HUES6 (cell line): ENCODE data around the gene ZNF814.
A peak's percentile ranks its signal among the peaks of the same experiment; 100 is the strongest.
"Not testable (repeated sequence)": the region's sequence is repeated elsewhere in the genome, so short reads cannot be mapped to it uniquely, and the experiment has no call there.

Experiments used
- H3K27ac ChIP-seq: 2 replicates; pipeline ENCODE4 v1.7.0; 2013; ENCODE audit warnings: low read depth, mild to moderate bottlenecking, low read length, inconsistent platforms
- H3K27me3 ChIP-seq: 2 replicates; pipeline ENCODE4 v1.6.1; 2013; ENCODE audit warnings: low read length; ENCODE audit not compliant: control insufficient read depth, insufficient read depth
- H3K36me3 ChIP-seq: 2 replicates; pipeline ENCODE4 v1.6.1; 2013; ENCODE audit warnings: low read length; ENCODE audit not compliant: control insufficient read depth, insufficient read depth
- H3K4me1 ChIP-seq: 2 replicates; pipeline ENCODE4 v1.6.1; 2013; ENCODE audit warnings: low read length; ENCODE audit not compliant: control insufficient read depth, insufficient read depth
- H3K4me3 ChIP-seq: 2 replicates; pipeline ENCODE4 v1.5.1; 2013; ENCODE audit warnings: low read depth, low read length
- H3K9ac ChIP-seq: one replicate; pipeline ENCODE4 v1.6.1; 2013; ENCODE audit warnings: mild to moderate bottlenecking, low read length
- H3K9me3 ChIP-seq: 2 replicates; pipeline ENCODE4 v1.6.1; 2013; ENCODE audit warnings: low read depth, low read length; ENCODE audit not compliant: control insufficient read depth, insufficient read depth

Gene ZNF814

DNA sequence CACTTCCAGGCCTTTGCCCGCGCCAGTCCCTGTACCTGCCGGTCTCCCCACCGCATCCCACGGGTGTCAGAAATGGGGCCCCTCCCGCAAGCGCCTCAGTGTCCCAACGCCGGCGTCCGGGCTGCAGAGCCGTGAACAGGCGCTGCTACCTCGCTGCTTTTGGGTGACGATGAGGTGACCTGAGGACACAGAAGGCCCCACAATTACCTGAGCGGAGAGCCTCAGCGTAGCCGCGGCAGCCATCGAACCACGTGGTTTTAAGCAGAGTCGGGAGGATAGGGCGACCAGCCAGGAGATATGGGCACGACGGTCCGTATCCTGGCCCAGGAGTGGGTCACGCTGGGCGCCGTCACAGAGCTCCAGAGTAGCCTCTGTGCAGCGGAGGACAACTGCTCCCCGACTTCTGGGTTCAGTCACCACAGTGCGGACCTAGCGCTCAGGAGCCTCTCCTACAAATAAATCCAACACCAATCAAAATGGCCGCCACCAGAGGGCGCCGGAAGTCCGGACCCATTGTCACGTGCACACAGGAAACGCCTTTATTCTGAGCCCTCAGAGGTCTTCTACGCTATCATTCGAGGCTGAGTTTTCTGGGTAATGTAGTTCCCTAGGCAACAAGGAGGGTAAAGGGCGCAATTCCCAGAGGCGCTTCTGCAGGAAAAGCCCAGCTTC lies at the start of gene ZNF814:
Gene ZNF814, minus strand, starts transcription at position 478 of the 672 bp plus-strand sequence. Its CDS starts 235 bp downstream, at position 243.
- Histone ChIP-seq H3K27me3 (no peaks in the 10 kb centered on the region), H3K27ac (peak within 1 kb of the TSS; percentile 92), H3K4me3 (peak within 1 kb of the TSS; percentile 94), H3K36me3 (peaks cover 26% of the 10 kb centered on the region), H3K9me3 (peaks cover 18% of the 10 kb centered on the region; the same call in 1 of the 2 replicates), H3K4me1 (peaks cover 12% of the 10 kb centered on the region; the same call in 1 of the 2 replicates), H3K9ac (peak within 1 kb of the TSS; percentile 93)

DNA sequence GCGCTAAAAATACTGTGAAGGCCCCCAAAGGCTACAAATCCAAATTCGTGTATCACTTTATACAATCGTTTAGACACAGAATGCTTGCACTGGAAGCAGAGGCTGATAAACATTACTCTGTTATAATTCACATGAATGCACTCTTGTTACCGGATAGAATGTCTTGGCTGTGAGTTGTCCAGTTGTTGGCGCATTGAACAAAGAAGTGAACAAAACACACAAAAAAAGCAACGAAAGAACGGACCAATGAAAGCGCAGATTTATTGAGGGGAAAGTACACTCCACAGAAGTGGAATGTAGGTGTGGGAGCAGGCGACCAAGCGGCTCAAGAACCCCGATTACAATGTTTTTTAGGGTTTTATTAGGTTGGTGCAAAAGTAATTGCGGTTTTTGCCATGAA lies 46.9 kb upstream of the ZNF814 start:
- peak overlapping the region; percentile 83; the same call in 1 of the 2 replicates for H3K4me3 ChIP-seq
- no peaks in the 10 kb centered on the region for H3K4me1 ChIP-seq
- peaks cover 21% of the 10 kb centered on the region; the same call in 1 of the 2 replicates for H3K9me3 ChIP-seq
- no peak overlapping the region for H3K27ac ChIP-seq
- peaks cover 36% of the 10 kb centered on the region for H3K36me3 ChIP-seq
- H3K27me3 ChIP-seq = no peaks in the 10 kb centered on the region
- no peak overlapping the region for H3K9ac ChIP-seq

DNA sequence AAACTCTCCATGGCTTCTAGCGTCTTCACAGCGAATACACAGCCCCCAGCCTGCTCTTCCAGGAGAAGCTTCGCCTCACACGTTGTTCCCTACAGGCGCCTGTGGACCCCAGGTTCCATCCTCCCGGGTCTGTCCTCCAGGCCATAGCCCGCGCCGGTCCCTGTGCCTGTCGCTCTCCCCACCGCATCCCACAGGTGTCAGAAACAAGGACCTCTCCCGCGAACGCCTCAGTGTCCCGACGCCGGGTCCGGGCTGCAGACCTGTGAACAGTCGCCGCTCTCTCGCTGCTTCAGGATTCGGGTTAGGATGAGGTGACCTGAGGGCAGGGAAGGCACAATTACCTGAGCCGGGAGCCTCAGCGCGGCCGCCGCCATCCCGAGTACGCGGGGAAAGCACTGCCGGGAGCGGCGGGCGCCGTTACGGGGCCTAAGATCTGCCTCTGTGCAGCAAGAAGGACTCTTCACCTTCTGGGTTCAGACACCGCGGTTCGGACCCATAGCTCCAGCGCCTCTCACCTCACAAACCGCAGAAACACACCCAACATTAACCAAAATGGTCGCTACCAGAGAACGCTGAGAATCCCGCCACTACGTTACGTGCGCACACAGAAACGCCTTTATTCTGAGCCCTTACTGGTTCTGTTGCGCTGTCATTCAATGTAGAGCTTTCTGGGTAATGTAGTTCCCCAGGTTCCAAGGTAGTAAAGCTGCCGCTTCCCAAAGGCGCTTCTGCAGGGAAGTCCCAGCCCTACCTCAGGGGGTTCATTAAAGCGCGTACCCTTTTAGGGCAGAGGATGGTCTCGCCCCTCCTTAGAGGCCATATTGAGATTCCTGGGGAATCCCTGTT lies 46.2 kb upstream of the ZNF814 start, which contains the start of gene ZNF418:
Gene ZNF418, minus strand, starts transcription at position 583 of the 846 bp plus-strand sequence. CDS start 1,580 bp downstream, outside the sequence.
- peak within 1 kb of the TSS; percentile 89 for H3K9ac ChIP-seq
- peaks cover 26% of the 10 kb centered on the region for H3K9me3 ChIP-seq

DNA sequence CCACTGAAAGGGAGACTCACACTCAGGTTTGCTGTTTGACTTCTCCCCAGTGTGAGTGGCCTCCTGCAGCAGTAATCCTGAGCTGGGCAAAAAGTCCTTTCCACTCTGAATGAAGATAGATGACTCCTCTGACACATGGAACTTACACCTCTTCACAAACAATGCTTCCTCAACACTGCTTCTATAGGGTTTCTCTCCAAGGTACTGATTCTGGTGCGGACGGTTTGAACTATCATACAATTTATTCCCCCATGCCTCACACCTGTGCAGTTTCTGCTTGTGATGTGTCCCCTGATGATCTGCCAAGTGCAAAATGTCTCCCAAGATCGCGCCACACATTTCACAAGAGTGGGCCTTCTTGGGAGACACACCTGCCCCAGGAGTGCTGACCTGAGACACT lies 38.8 kb upstream of the ZNF814 start:
- peaks cover 69% of the 10 kb centered on the region for H3K9me3 ChIP-seq
- no peak overlapping the region for H3K27ac ChIP-seq
- no peak overlapping the region for H3K4me3 ChIP-seq
- peaks cover 82% of the 10 kb centered on the region for H3K36me3 ChIP-seq
- H3K9ac ChIP-seq = no peak overlapping the region
- no peaks in the 10 kb centered on the region for H3K4me1 ChIP-seq
- no peaks in the 10 kb centered on the region for H3K27me3 ChIP-seq

More for the DNA sequence above, 46.2 kb upstream of the ZNF814 start, which contains the start of gene ZNF418:
- Histone ChIP-seq H3K36me3 (peaks cover 36% of the 10 kb centered on the region), H3K4me3 (peak within 1 kb of the TSS; percentile 83), H3K27ac (peak within 1 kb of the TSS; percentile 46), H3K4me1 (no peaks in the 10 kb centered on the region), H3K27me3 (no peaks in the 10 kb centered on the region)

DNA sequence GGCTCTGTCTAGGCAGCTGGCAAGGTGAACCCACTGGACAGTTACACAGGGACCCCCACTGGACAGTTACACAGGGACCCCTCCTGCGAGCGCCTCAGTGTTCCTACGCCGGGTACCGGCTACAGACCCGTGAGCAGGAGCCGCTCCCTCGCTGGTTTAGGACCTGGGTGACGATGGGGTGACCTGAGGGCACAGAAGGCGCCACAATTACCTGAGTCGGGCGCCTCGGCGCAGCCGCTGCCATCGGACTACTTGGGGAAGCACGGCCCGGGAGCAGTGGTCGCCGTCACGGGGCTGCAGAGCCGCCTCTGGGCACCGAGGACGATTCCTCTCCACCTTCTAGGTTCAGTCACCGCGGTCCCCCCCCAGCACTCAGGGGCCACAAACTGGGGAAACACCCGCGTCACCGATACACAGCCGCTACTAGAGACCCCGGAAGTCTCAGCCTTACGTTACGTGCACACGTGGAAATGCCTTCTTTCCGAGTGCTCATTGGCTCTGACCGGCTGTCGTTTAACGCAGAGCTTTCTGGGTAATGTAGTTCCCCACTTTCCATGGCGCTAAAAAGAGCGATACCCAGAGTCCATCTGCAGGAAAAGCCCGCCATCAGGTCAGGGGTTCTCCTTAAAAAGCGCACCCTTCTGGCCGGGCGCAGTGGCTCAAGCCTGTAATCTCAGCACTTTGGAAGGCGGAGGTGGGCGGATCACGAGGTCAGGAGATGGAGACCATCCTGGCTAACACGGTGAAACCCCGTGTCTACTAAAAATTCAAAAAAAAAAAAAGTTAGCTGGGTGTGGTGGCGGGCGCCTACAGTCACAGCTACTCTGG lies 27.5 kb upstream of the ZNF814 start, which contains the start of gene ZNF417:
Gene ZNF417, minus strand, starts transcription at position 425 of the 828 bp plus-strand sequence. Its CDS starts 181 bp downstream, at position 244.
- not testable (repeated sequence) for H3K9me3 ChIP-seq, H3K4me1 ChIP-seq, H3K27me3 ChIP-seq
- Histone ChIP-seq H3K36me3 (peaks cover 55% of the 10 kb centered on the region), H3K27ac (peak within 1 kb of the TSS; percentile 76), H3K4me3 (peak within 1 kb of the TSS; percentile 88), H3K9ac (peak within 1 kb of the TSS; percentile 88)

DNA sequence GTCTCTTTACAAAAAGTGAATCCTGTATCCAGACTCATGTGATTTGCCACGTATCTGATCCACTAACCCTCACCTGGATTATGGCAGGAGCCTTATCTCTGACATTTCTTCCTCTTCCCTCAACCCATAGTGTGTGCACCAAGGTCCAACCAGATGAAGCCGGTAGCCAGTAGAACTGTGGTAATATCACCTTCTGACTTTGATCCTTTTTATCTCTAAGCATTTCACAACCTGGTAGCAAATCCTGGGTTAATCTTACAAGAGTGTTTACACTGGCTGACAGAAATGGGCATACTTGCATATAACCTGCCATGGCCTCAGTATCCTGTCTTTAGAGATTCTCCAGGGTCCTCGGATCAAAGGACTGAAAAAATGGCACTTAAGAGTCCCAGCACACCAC lies 25.7 kb upstream of the ZNF814 start:
- no peaks in the 10 kb centered on the region for H3K4me1 ChIP-seq
- no peaks in the 10 kb centered on the region for H3K9me3 ChIP-seq
- no peak overlapping the region for H3K27ac ChIP-seq
- no peaks in the 10 kb centered on the region for H3K27me3 ChIP-seq
- peaks cover 53% of the 10 kb centered on the region for H3K36me3 ChIP-seq
- no peak overlapping the region for H3K9ac ChIP-seq
- no peak overlapping the region for H3K4me3 ChIP-seq

DNA sequence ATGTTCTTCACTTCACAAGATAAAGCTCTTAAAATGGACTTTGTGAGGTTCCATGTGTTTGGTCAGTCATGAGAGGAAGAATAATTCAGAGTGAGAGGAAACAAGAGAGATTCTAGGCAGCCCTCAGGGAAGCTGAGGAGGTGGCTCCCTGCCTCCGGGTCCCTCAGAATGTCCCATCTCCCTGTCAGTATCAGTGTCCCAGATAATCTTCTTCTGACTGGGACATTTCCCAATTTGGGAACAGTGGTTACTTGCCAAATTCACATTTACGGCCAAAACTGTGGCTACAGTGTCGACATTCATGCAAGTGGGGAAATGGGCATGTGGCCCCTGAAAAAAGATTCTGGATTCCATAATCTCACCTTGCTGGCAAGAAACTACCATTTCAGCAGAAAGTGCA lies 18.6 kb upstream of the ZNF814 start:
- peaks cover 50% of the 10 kb centered on the region for H3K36me3 ChIP-seq
- H3K27ac ChIP-seq = no peak overlapping the region
- H3K9me3 ChIP-seq = peaks cover 6% of the 10 kb centered on the region; the same call in 1 of the 2 replicates
- H3K4me3 ChIP-seq = no peak overlapping the region
- H3K9ac ChIP-seq = no peak overlapping the region
- no peaks in the 10 kb centered on the region for H3K27me3 ChIP-seq
- H3K4me1 ChIP-seq = no peaks in the 10 kb centered on the region

DNA sequence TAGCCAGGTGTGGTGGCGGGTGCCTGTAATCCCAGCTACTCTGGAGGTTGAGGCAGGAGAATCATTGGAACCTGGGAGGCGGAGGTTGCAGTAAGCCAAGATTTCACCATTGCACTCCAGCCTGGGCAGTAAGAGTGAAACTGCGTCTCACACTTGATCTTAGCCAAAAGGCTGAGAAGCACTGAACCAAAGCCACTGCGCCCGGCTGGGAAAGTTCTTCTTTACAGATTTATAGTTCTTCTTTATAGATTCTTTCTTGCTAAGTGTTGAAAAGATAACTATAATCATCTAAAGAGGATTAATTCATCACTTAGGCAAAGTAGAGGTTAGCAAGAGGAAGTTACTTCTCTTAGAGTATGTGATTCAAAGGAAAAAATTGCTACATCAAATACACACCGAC lies 16.4 kb upstream of the ZNF814 start:
- H3K27me3 ChIP-seq = no peaks in the 10 kb centered on the region
- H3K9me3 ChIP-seq = peaks cover 6% of the 10 kb centered on the region; the same call in 1 of the 2 replicates
- H3K27ac ChIP-seq = no peak overlapping the region
- peaks cover 29% of the 10 kb centered on the region for H3K36me3 ChIP-seq
- no peaks in the 10 kb centered on the region for H3K4me1 ChIP-seq
- H3K4me3 ChIP-seq = no peak overlapping the region
- no peak overlapping the region for H3K9ac ChIP-seq

DNA sequence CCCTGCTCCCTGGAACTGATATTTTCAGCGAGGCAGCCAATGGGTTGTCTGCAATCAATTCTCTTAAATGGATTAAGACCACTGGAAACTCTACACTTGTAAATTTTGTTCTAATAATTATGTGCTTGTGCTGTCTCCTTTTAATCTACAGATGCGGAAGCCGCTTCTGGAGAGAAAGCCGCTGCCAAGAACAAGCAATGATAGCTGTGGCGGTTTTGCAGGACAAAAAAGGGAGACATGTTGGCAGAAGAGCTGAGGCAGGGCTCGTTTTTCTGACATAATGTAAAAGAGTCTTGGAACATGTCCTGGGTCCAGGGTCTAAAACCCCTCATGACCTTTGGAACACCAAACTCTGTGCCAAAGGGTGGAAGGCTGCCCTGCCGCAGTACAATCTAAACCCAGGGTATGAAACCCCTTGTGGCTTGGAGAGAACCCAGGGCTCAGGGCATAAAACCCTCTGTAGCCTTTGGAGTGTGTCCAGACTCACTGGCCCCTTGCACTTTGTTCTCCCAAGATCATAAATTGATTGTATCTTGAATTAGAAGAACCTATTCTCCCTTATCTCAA lies 14.9 kb upstream of the ZNF814 start:
- Histone ChIP-seq H3K9me3 (peaks cover 6% of the 10 kb centered on the region; the same call in 1 of the 2 replicates), H3K36me3 (peaks cover 19% of the 10 kb centered on the region), H3K4me3 (no peak overlapping the region), H3K4me1 (no peaks in the 10 kb centered on the region), H3K27ac (no peak overlapping the region), H3K27me3 (no peaks in the 10 kb centered on the region), H3K9ac (no peak overlapping the region)

DNA sequence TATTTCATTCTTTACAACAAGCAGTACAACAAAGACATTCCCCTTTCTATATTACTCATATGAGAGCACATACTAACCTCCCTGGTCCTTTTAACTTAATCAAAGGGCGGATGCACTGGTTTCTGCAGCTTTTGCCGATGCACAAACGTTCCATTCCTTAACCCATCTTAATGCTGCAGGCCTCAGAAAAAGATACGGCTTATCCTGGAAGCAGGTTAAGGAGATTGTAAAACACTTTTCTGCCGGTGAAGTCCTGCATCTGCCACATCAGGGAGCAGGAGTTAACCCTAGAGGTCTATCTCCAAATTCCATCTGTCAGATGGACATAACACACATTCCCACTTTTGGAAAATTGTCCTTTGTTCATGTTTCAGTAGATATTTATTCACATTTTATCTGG lies 11.5 kb upstream of the ZNF814 start:
- Histone ChIP-seq H3K36me3 (no peaks in the 10 kb centered on the region; the same call in 1 of the 2 replicates), H3K4me3 (no peak overlapping the region), H3K9me3 (peaks cover 6% of the 10 kb centered on the region; the same call in 1 of the 2 replicates), H3K27ac (no peak overlapping the region), H3K27me3 (no peaks in the 10 kb centered on the region), H3K4me1 (no peaks in the 10 kb centered on the region), H3K9ac (no peak overlapping the region)
